Fibroblast of villous mesenchyme (primary cell): ENCODE data around the gene LAMTOR2. TPM values are rescaled to one million over a fixed set of nuclear protein-coding genes. Genes with fewer than 3 reads are reported as not detected.

Source experiments
- DNase-seq: peaks from one replicate; pipeline ENCODE4 v3.0.0-alpha.2; 2010; ENCODE audit warnings: low read depth
- H3K4me3 ChIP-seq: 2 replicates; pipeline ENCODE4 v1.5.1; 2011; ENCODE audit warnings: low read depth, mild to moderate bottlenecking, low read length
- total RNA-seq: library from RNA; depleted of rRNA; stranded (reverse); fragments of >200 nt; gene quantifications from 2 replicates; pipeline ENCODE4 v1.2.3, GENCODE V29; 2012
- TF ChIP-seq, protein P1 (sequence below): IDR thresholded peaks from 2 replicates; pipeline ENCODE4 v1.5.1; 2012; ENCODE audit warnings: low read depth, mild to moderate bottlenecking, low read length; ENCODE audit not compliant: insufficient read depth

Gene LAMTOR2
- 38.3 and 40.6 TPM in 2 replicates for total RNA-seq

DNA sequence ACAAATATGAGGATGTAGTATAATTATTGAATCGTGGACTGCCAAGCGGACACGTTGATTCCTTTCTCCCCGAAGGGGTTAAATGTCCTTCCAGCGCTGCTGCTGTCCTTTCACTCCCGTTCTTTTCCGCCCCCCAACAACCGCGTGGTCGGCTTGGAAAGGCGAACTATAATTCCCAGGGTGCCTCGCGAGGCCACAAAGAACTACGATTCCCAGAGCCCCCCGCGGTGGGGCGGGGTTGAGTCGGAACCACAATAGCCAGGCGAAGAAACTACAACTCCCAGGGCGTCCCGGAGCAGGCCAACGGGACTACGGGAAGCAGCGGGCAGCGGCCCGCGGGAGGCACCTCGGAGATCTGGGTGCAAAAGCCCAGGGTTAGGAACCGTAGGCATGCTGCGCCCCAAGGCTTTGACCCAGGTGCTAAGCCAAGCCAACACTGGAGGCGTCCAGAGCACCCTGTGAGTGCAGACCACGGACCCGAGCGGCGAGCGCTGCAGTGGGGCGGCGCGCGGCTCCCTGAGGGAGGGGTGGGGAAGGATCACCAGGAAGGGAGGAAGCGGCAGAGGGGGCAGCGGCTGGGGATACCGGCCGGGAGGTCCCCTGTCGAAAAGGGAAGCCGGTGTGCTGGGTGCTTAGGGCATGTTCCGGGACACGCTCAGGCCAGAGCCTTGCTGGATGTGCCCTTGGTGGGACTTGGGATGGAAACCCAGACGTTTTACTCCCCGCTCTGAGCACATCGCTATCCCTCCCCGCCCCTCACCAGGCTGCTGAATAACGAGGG, at the start of gene LAMTOR2:
LAMTOR2 (plus strand) TSS at position 283 of the 781 bp plus-strand sequence; CDS start at position 391, 108 bp downstream.
- peak; percentile 95 for DNase-seq
- peak within 1 kb of the TSS; percentile 96 for H3K4me3 ChIP-seq
- TF ChIP-seq, protein P1, sequence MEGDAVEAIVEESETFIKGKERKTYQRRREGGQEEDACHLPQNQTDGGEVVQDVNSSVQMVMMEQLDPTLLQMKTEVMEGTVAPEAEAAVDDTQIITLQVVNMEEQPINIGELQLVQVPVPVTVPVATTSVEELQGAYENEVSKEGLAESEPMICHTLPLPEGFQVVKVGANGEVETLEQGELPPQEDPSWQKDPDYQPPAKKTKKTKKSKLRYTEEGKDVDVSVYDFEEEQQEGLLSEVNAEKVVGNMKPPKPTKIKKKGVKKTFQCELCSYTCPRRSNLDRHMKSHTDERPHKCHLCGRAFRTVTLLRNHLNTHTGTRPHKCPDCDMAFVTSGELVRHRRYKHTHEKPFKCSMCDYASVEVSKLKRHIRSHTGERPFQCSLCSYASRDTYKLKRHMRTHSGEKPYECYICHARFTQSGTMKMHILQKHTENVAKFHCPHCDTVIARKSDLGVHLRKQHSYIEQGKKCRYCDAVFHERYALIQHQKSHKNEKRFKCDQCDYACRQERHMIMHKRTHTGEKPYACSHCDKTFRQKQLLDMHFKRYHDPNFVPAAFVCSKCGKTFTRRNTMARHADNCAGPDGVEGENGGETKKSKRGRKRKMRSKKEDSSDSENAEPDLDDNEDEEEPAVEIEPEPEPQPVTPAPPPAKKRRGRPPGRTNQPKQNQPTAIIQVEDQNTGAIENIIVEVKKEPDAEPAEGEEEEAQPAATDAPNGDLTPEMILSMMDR, result no peak

DNA sequence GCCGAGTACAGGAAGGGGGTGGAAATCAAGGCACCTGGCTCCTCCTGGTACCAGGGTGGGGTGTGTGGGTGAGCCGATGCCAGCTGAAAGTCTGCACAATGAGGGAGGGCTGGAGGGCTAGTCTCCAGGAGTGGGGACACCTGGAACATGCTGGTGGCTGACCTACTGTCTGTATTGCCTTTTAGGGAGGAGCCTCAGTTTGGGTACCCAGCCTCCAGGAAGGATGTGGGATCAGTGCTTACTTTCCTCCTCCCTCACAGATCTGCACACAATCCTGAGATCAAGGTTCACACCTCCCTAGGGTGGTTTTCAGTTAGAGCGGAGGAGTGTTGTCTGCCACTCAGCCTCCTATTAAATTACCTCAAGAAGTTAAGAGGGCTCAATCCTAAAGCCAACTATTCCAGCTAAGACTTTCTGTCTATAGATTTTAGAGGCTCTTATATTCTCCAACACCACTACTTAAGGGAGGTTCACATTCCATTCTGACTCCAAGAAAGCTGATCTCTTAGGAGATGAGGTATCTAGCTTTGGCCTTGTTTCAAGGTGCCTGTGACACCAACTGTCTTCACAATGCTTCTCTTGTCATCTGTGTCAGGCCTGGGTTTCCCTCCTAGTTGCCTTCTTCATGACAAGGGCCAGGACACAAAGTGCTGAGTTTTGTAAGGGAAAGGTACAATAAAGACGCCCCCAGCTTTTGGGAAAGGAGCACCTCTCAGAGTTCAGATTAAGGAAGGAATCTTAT, 49.6 kb upstream of the LAMTOR2 start:
- H3K4me3 ChIP-seq, result no peak overlapping the region
- TF ChIP-seq, protein P1, result no peak
- no peak for DNase-seq

DNA sequence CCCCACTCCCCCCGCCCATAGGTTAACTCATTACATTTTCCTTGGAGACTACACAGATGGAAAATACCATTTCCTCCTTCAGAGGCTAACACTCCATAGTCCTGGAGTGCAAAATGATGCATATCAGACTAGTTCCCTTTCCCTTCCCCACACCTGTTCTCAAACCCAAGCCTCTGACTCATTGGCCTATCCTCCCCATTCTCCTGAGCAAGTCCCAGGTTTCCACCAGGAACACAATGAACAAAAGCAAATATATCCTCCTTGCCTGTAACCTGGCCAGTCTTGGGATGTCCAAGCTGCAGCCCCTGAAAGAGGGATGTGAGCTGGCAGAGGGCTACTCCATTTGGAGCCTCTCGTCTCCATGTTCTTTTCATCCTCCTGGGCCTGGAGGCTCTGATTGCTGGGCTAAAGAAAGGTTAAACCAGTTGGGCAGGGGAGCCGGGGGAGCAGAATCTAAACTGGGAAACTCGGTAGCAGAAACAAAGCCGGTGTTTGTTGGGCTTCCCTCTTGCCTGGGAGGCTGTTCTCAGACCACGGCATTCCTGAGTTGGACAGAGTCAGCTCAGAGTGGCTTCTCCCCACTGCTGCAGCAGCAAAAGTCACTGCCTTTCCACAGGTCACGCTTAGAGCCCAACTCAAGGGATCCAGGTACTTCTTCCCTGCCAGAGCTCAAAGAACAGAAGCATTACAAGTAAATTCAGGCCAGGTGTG, 47.8 kb upstream of the LAMTOR2 start:
- TF ChIP-seq, protein P1, result no peak
- H3K4me3 ChIP-seq, result no peak overlapping the region
- DNase-seq, result no peak

DNA sequence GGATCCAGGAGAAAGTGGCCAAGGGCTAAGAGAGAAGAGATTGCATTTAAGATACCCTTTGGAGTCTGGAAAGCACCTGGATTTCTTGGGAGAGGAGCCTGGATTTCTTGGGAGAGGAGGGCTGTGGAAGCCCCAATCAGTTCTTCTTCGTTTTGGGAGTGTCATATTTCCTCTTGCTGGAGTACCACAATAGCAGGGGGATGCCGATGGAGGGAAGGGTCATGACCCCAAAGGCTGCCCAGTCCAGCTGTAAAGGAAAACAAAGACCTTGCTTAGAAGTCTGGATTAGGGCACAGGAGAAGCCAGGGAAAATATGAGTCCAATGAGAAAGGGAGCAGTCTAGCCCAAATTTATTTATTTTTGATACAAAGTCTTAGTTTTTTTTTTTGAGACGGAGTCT, 45.2 kb upstream of the LAMTOR2 start:
- TF ChIP-seq, protein P1, result no peak
- no peak for DNase-seq
- H3K4me3 ChIP-seq, result no peak overlapping the region

DNA sequence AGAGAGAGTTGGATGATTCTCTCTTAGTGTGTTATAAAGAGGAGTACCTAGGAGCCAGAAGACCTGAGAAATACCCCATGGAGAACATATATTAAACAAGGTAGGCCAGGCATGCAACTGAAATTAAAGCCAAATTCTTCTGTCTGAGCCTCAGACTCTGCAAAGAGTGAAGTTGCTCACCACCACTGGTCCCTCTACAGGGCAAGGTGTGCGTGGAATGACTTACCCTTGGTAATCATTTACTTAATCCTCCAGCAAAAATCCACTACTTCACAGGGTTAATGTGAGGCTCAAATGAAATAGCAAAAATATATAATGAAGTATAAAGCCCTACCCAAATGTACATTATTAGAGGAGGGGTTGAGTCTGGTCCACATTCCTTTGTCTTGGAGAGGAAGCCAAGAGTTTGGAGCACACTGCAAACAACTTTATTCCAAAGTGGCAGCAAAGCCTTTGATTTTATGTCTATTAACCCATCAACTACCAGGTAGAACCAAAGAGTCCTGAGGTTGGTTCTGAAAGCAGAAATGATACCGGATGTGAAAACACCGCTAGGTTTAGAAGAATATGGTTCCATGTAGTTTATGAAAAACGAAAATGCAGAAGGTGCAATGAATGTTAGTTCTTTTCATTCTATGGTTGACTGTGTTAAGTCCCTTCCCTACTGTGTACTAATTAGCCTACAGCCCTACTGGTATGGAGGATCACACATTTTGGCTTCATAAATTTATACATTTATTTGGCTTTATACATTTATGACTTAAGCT, 42.3 kb upstream of the LAMTOR2 start:
- TF ChIP-seq, protein P1, result no peak
- DNase-seq, result no peak
- H3K4me3 ChIP-seq, result no peak overlapping the region

DNA sequence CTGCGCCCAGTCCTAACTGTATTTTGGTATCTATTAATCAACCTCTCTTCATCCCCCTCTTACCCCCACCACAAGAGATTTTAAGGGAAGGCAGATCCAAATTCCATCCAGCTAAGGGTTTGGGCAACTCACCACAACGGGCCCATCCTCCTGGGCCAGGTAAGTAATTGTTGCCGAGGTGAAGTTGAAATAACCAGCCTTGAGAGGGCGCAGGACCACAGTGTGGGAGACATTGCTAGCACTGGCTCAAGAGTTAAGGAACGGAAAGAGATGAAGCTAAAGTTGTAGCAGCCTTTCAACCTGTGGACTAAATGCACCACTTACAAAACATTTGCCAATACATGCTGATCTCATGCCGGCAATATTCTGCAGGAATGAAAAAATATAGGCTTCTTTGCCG, 39.8 kb upstream of the LAMTOR2 start:
- DNase-seq, result no peak
- TF ChIP-seq, protein P1, result no peak
- H3K4me3 ChIP-seq, result no peak overlapping the region
